ENCODE measurements around the gene LMNTD2. TPM values are rescaled to one million over a fixed set of nuclear protein-coding genes. Genes with fewer than 3 reads are reported as not detected.
A peak's percentile ranks its signal among the peaks of the same experiment; 100 is the strongest.

The LMNTD2 gene
- total and polyA plus RNA-seq, 2 of the 13 experiments (the other 11 are each of a cell fraction or from before 2014, with no cell fraction given): 1.1 to 3.1 TPM

- TF ChIP-seq ZBTB39 (CRISPR knock-in tag; IDR thresholded peaks at IDR 0.05) (no peak), NFYB (CRISPR knock-in tag; IDR thresholded peaks at IDR 0.05) (peak; percentile 87), MAZ (IDR thresholded peaks at IDR 0.05; ENCODE audit: borderline replicate concordance, low read depth, low read length) (no peak; the same call in 1 of the 2 replicates), MAZ (CRISPR knock-in tag; IDR thresholded peaks at IDR 0.05; ENCODE audit: low read depth) (peak; percentile 89), RARA (CRISPR knock-in tag; IDR thresholded peaks at IDR 0.05) (peak; percentile 81), KDM3A (CRISPR knock-in tag; IDR thresholded peaks at IDR 0.05; ENCODE audit: low read depth) (peak; percentile 44; the same call in 1 of the 2 replicates), BATF2 (CRISPR knock-in tag; IDR thresholded peaks at IDR 0.05) (peak; percentile 45; the same call in 1 of the 2 replicates), ZMAT3 (CRISPR knock-in tag; conservative IDR thresholded peaks at IDR 0.05) (peak; percentile 66; the same call in 1 of the 2 replicates), ZC3H13 (CRISPR knock-in tag; IDR thresholded peaks at IDR 0.05) (peak; percentile 63; the same call in 1 of the 2 replicates), ZNF737 (CRISPR knock-in tag; IDR thresholded peaks at IDR 0.05; ENCODE audit: borderline replicate concordance) (no peak), AHR (CRISPR knock-in tag; IDR thresholded peaks at IDR 0.05) (no peak; the same call in 1 of the 2 replicates), SALL1 (CRISPR knock-in tag; IDR thresholded peaks at IDR 0.05) (peak; percentile 79), TIGD3 (CRISPR knock-in tag; IDR thresholded peaks at IDR 0.05; ENCODE audit: borderline replicate concordance) (no peak), ZSCAN31 (CRISPR knock-in tag; IDR thresholded peaks at IDR 0.05; ENCODE audit: low read depth) (peak; percentile 63), ZNF770 (CRISPR knock-in tag; IDR thresholded peaks at IDR 0.05) (peak; percentile 72), ZNF382 (CRISPR knock-in tag; IDR thresholded peaks at IDR 0.05; ENCODE audit: borderline replicate concordance) (no peak), RFXAP (CRISPR knock-in tag; IDR thresholded peaks at IDR 0.05; ENCODE audit: borderline replicate concordance) (no peak), MED13 (CRISPR knock-in tag; IDR thresholded peaks at IDR 0.05) (peak; percentile 59; the same call in 1 of the 2 replicates), PHF20 (CRISPR knock-in tag; IDR thresholded peaks at IDR 0.05) (peak; percentile 81), ZKSCAN8 (CRISPR knock-in tag; IDR thresholded peaks at IDR 0.05; ENCODE audit: borderline replicate concordance) (peak; percentile 39; the same call in 1 of the 2 replicates), ZFX (CRISPR knock-in tag; IDR thresholded peaks at IDR 0.05; ENCODE audit: low read depth) (peak; percentile 98), KDM6A (CRISPR knock-in tag; IDR thresholded peaks at IDR 0.05; ENCODE audit: low read depth) (no peak), SOX6 (IDR thresholded peaks at IDR 0.05) (no peak), SOX6 (CRISPR knock-in tag; IDR thresholded peaks at IDR 0.05) (peak; percentile 46; the same call in 1 of the 2 replicates)
Measured at GRCh38 chr11:560305-561147, at the start of gene LMNTD2, which contains the start of gene RASSF7 (continued).

All from HepG2 (cell line).